ENCODE results near the gene LYRM2.
"Not testable (repeated sequence)": the region's sequence is repeated elsewhere in the genome, so short reads cannot be mapped to it uniquely, and the experiment has no call there.

LYRM2 gene

GRCh38 chr6:89662659-89663223 lies 24.2 kb upstream of the LYRM2 start:
- peaks cover 100% of the 10 kb centered on the region for H3K36me3 Mint-ChIP-seq
- no peak overlapping the region for H3K4me3 Mint-ChIP-seq
- ATAC-seq: no peak
- no peak overlapping the region for H3K27ac Mint-ChIP-seq
- no peaks in the 10 kb centered on the region for H3K9me3 Mint-ChIP-seq
- no peaks in the 10 kb centered on the region for H3K4me1 Mint-ChIP-seq
- no peak for DNase-seq (ENCODE audit: low spot score in 2 of 2)

GRCh38 chr6:89661559-89661958 lies 23.0 kb upstream of the LYRM2 start:
- ATAC-seq (no peak), DNase-seq (ENCODE audit: low spot score in 2 of 2) (no peak)
- no peak overlapping the region for H3K27ac Mint-ChIP-seq
- no peaks in the 10 kb centered on the region for H3K4me1 Mint-ChIP-seq
- peaks cover 100% of the 10 kb centered on the region for H3K36me3 Mint-ChIP-seq
- H3K9me3 Mint-ChIP-seq: no peaks in the 10 kb centered on the region
- no peak overlapping the region for H3K4me3 Mint-ChIP-seq

GRCh38 chr6:89660981-89661380 lies 22.4 kb upstream of the LYRM2 start:
- DNase-seq (ENCODE audit: low spot score in 2 of 2) (no peak), ATAC-seq (no peak)
- Mint-ChIP-seq H3K27ac (no peak overlapping the region), H3K4me1 (no peaks in the 10 kb centered on the region), H3K9me3 (no peaks in the 10 kb centered on the region), H3K4me3 (no peak overlapping the region), H3K36me3 (peaks cover 100% of the 10 kb centered on the region)

- H3K4me1 Mint-ChIP-seq: no peaks in the 10 kb centered on the region
- no peaks in the 10 kb centered on the region for H3K9me3 Mint-ChIP-seq
- H3K4me3 Mint-ChIP-seq: no peak overlapping the region
- H3K27ac Mint-ChIP-seq: no peak overlapping the region
- H3K36me3 Mint-ChIP-seq: peaks cover 97% of the 10 kb centered on the region
- DNase-seq (ENCODE audit: low spot score in 2 of 2): no peak
- ATAC-seq: no peak
Measured at GRCh38 chr6:89657445-89658158, 19.1 kb upstream of the LYRM2 start.

GRCh38 chr6:89655122-89655521 lies 16.6 kb upstream of the LYRM2 start:
- Mint-ChIP-seq H3K4me1 (no peaks in the 10 kb centered on the region), H3K4me3 (no peak overlapping the region), H3K36me3 (peaks cover 97% of the 10 kb centered on the region), H3K27ac (peak overlapping the region; percentile 26), H3K9me3 (no peaks in the 10 kb centered on the region)
- DNase-seq (ENCODE audit: low spot score in 2 of 2) (no peak), ATAC-seq (no peak)

- H3K4me3 Mint-ChIP-seq: no peak overlapping the region
- DNase-seq (ENCODE audit: low spot score in 2 of 2) (no peak), ATAC-seq (no peak)
- H3K36me3 Mint-ChIP-seq: peaks cover 95% of the 10 kb centered on the region
- no peaks in the 10 kb centered on the region for H3K9me3 Mint-ChIP-seq
- no peak overlapping the region for H3K27ac Mint-ChIP-seq
- no peaks in the 10 kb centered on the region for H3K4me1 Mint-ChIP-seq
Measured at GRCh38 chr6:89650579-89650978, 12.0 kb upstream of the LYRM2 start.

GRCh38 chr6:89649682-89650081 lies 11.1 kb upstream of the LYRM2 start:
- H3K4me3 Mint-ChIP-seq: no peak overlapping the region
- no peak overlapping the region for H3K27ac Mint-ChIP-seq
- peaks cover 93% of the 10 kb centered on the region for H3K36me3 Mint-ChIP-seq
- no peaks in the 10 kb centered on the region for H3K9me3 Mint-ChIP-seq
- H3K4me1 Mint-ChIP-seq: no peaks in the 10 kb centered on the region
- DNase-seq (ENCODE audit: low spot score in 2 of 2) (no peak), ATAC-seq (no peak)

- Mint-ChIP-seq H3K36me3 (peaks cover 73% of the 10 kb centered on the region), H3K27ac (peak overlapping the region; percentile 68), H3K4me1 (no peaks in the 10 kb centered on the region), H3K4me3 (no peak overlapping the region), H3K9me3 (no peaks in the 10 kb centered on the region)
- no peak for DNase-seq (ENCODE audit: low spot score in 2 of 2)
- no peak for ATAC-seq
Measured at GRCh38 chr6:89644864-89645263, 6.3 kb upstream of the LYRM2 start.

GRCh38 chr6:89643406-89643805 lies 4.9 kb upstream of the LYRM2 start:
- H3K36me3 Mint-ChIP-seq: peaks cover 64% of the 10 kb centered on the region

GRCh38 chr6:89642956-89643355 lies 4.4 kb upstream of the LYRM2 start:
- H3K4me1 Mint-ChIP-seq: peaks cover 17% of the 10 kb centered on the region
- ATAC-seq (no peak), DNase-seq (ENCODE audit: low spot score in 2 of 2) (no peak)
- peak overlapping the region; percentile 68 for H3K27ac Mint-ChIP-seq
- H3K9me3 Mint-ChIP-seq: no peaks in the 10 kb centered on the region
- no peak overlapping the region for H3K4me3 Mint-ChIP-seq
- peaks cover 64% of the 10 kb centered on the region for H3K36me3 Mint-ChIP-seq

More at GRCh38 chr6:89643406-89643805, 4.9 kb upstream of the LYRM2 start:
- Mint-ChIP-seq H3K27ac (peak overlapping the region; percentile 68), H3K9me3 (no peaks in the 10 kb centered on the region), H3K4me3 (no peak overlapping the region), H3K4me1 (peaks cover 13% of the 10 kb centered on the region)
- ATAC-seq (no peak), DNase-seq (ENCODE audit: low spot score in 2 of 2) (no peak)

- Mint-ChIP-seq H3K36me3 (peaks cover 61% of the 10 kb centered on the region), H3K4me1 (peaks cover 17% of the 10 kb centered on the region)
- ATAC-seq; H3K4me3 Mint-ChIP-seq; H3K9me3 Mint-ChIP-seq; DNase-seq (ENCODE audit: low spot score in 2 of 2); H3K27ac Mint-ChIP-seq: not testable (repeated sequence)
Measured at GRCh38 chr6:89641581-89641980, 3.0 kb upstream of the LYRM2 start.

- H3K4me1 Mint-ChIP-seq: peaks cover 20% of the 10 kb centered on the region
- DNase-seq (ENCODE audit: low spot score in 2 of 2) (no peak), ATAC-seq (no peak)
- peaks cover 61% of the 10 kb centered on the region for H3K36me3 Mint-ChIP-seq
- H3K9me3 Mint-ChIP-seq: no peaks in the 10 kb centered on the region
- no peak overlapping the region for H3K27ac Mint-ChIP-seq
- no peak overlapping the region for H3K4me3 Mint-ChIP-seq
Measured at GRCh38 chr6:89640804-89641203, 2.3 kb upstream of the LYRM2 start.

GRCh38 chr6:89637960-89638319 lies 607 bp downstream of the LYRM2 start:
- H3K9me3 Mint-ChIP-seq: no peaks in the 10 kb centered on the region
- no peak for ATAC-seq
- peak in 1 of 2 donors; percentile 5 for DNase-seq (ENCODE audit: low spot score in 2 of 2)
- peak overlapping the region; percentile 99 for H3K27ac Mint-ChIP-seq
- H3K4me1 Mint-ChIP-seq: peaks cover 23% of the 10 kb centered on the region
- peaks cover 53% of the 10 kb centered on the region for H3K36me3 Mint-ChIP-seq
- H3K4me3 Mint-ChIP-seq: peak overlapping the region; percentile 96

- H3K27ac Mint-ChIP-seq; H3K9me3 Mint-ChIP-seq; H3K4me3 Mint-ChIP-seq; DNase-seq (ENCODE audit: low spot score in 2 of 2); ATAC-seq: not testable (repeated sequence)
- Mint-ChIP-seq H3K4me1 (peaks cover 23% of the 10 kb centered on the region), H3K36me3 (peaks cover 49% of the 10 kb centered on the region)
Measured at GRCh38 chr6:89636412-89636811, 2.1 kb downstream of the LYRM2 start.

- DNase-seq (ENCODE audit: low spot score in 2 of 2) (no peak), ATAC-seq (no peak)
- Mint-ChIP-seq H3K36me3 (peaks cover 10% of the 10 kb centered on the region), H3K4me1 (peaks cover under 1% of the 10 kb centered on the region), H3K27ac (no peak overlapping the region), H3K4me3 (no peak overlapping the region), H3K9me3 (no peaks in the 10 kb centered on the region)
Measured at GRCh38 chr6:89630488-89630887, 8.1 kb downstream of the LYRM2 start.

GRCh38 chr6:89623749-89624148 lies 14.8 kb downstream of the LYRM2 start:
- H3K27ac Mint-ChIP-seq: no peak overlapping the region
- H3K4me3 Mint-ChIP-seq: no peak overlapping the region
- DNase-seq (ENCODE audit: low spot score in 2 of 2) (no peak), ATAC-seq (no peak)
- H3K9me3 Mint-ChIP-seq: no peaks in the 10 kb centered on the region
- no peaks in the 10 kb centered on the region for H3K4me1 Mint-ChIP-seq
- H3K36me3 Mint-ChIP-seq: no peaks in the 10 kb centered on the region

Measured in stimulated activated effector memory CD8-positive, alpha-beta T cell treated with anti-CD3 and anti-CD28 coated beads, Interleukin-12 subunit alpha, Interleukin-12 subunit beta, amount 100 ng/mL, for 72 hours (primary cell).